SK-N-SH treated with all-trans-retinoic acid at 6 μM for 48 hours (cell line): ENCODE data around the gene ABCC5.

Source experiments
- ATAC-seq: fragments of 200-7000 bp; cut with Tn5 transposase; 3 replicates; pipeline ENCODE4 v1.9.1; 2020; ENCODE audit warnings: mild to moderate bottlenecking, moderate library complexity
- ARNTL ChIP-seq: fragments of 450-650 bp; formaldehyde crosslinking; IDR thresholded peaks from 2 replicates; pipeline ENCODE4 v1.5.0; 2020; ENCODE audit warnings: low read depth, mild to moderate bottlenecking, moderate library complexity, borderline replicate concordance
- CREB5 ChIP-seq: fragments of 250-450 bp; sonication (Bioruptor Pico); IDR thresholded peaks from 2 replicates; pipeline ENCODE4 v1.5.1; 2020; ENCODE audit warnings: low read depth, mild to moderate bottlenecking, moderate library complexity
- CSDC2 ChIP-seq: fragments of 250-450 bp; sonication (Bioruptor Pico); IDR thresholded peaks from 2 replicates; pipeline ENCODE4 v1.5.0; 2020; ENCODE audit warnings: mild to moderate bottlenecking, moderate library complexity
- CSRNP3 ChIP-seq: fragments of 250-450 bp; sonication (Bioruptor Pico); IDR thresholded peaks from 2 replicates; pipeline ENCODE4 v1.5.1; 2021; ENCODE audit warnings: mild to moderate bottlenecking, moderate library complexity
- ESRRG ChIP-seq: fragments of 250-450 bp; sonication (Bioruptor Pico); IDR thresholded peaks from 2 replicates; pipeline ENCODE4 v1.6.1; 2021; ENCODE audit warnings: mild to moderate bottlenecking
- GLIS3 ChIP-seq: fragments of 250-450 bp; sonication (Bioruptor Pico); IDR thresholded peaks from 2 replicates; pipeline ENCODE4 v1.5.0; 2020; ENCODE audit warnings: mild to moderate bottlenecking, moderate library complexity
- ISL1 ChIP-seq: fragments of 250-450 bp; sonication (Bioruptor Pico); IDR thresholded peaks from 2 replicates; pipeline ENCODE4 v2.1.2; 2022; ENCODE audit warnings: mild to moderate bottlenecking, moderate library complexity
- OSR1 ChIP-seq: fragments of 250-450 bp; sonication (Bioruptor Pico); IDR thresholded peaks from 2 replicates; pipeline ENCODE4 v1.8.0; 2022; ENCODE audit warnings: moderate library complexity, mild to moderate bottlenecking, inconsistent platforms
- PATZ1 ChIP-seq: fragments of 250-450 bp; sonication (Bioruptor Pico); IDR thresholded peaks from 2 replicates; pipeline ENCODE4 v1.8.0; 2020; ENCODE audit warnings: mild to moderate bottlenecking, moderate library complexity, borderline replicate concordance
- PPARA ChIP-seq: fragments of 250-450 bp; sonication (Bioruptor Pico); IDR thresholded peaks from 2 replicates; pipeline ENCODE4 v1.5.0; 2020; ENCODE audit warnings: mild to moderate bottlenecking, borderline replicate concordance
- RARB ChIP-seq: fragments of 250-450 bp; sonication (Bioruptor Pico); IDR thresholded peaks from 2 replicates; pipeline ENCODE4 v1.8.0; 2021; ENCODE audit warnings: mild to moderate bottlenecking, moderate library complexity
- SNAI2 ChIP-seq: fragments of 250-450 bp; sonication (Bioruptor Pico); IDR thresholded peaks from 2 replicates; pipeline ENCODE4 v1.5.0; 2020; ENCODE audit warnings: mild to moderate bottlenecking, moderate library complexity
- TCF4 ChIP-seq: fragments of 250-450 bp; sonication (Bioruptor Pico); IDR thresholded peaks from 2 replicates; pipeline ENCODE4 v1.8.0; 2021; ENCODE audit warnings: mild to moderate bottlenecking, moderate library complexity, borderline replicate concordance
- TOX ChIP-seq: fragments of 250-450 bp; sonication (Bioruptor Pico); IDR thresholded peaks from 2 replicates; pipeline ENCODE4 v1.8.0; 2021; ENCODE audit warnings: mild to moderate bottlenecking, moderate library complexity, borderline replicate concordance
- ZC3H10 ChIP-seq: fragments of 250-450 bp; sonication (Bioruptor Pico); IDR thresholded peaks from 2 replicates; pipeline ENCODE4 v1.5.1; 2021; ENCODE audit warnings: mild to moderate bottlenecking, moderate library complexity
- ZFP3 ChIP-seq: fragments of 250-450 bp; sonication (Bioruptor Pico); IDR thresholded peaks from 2 replicates; pipeline ENCODE4 v1.5.0; 2020; ENCODE audit warnings: mild to moderate bottlenecking, moderate library complexity
- ZFP30 ChIP-seq: fragments of 450-650 bp; formaldehyde crosslinking; IDR thresholded peaks from 2 replicates; pipeline ENCODE4 v1.5.0; 2022; ENCODE audit warnings: mild to moderate bottlenecking, moderate library complexity
- ZNF565 ChIP-seq: fragments of 450-650 bp; formaldehyde crosslinking; conservative IDR thresholded peaks from 2 replicates; pipeline ENCODE4 v1.5.0; 2020; ENCODE audit warnings: low read depth, mild to moderate bottlenecking, moderate library complexity
- ZNF70 ChIP-seq: fragments of 450-650 bp; formaldehyde crosslinking; IDR thresholded peaks from 2 replicates; pipeline ENCODE4 v1.5.0; 2020; ENCODE audit warnings: mild to moderate bottlenecking, moderate library complexity
- ZNF8 ChIP-seq: fragments of 450-650 bp; formaldehyde crosslinking; IDR thresholded peaks from 2 replicates; pipeline ENCODE4 v1.5.0; 2020; ENCODE audit warnings: mild to moderate bottlenecking, moderate library complexity
- TF ChIP-seq, protein P1 (sequence below): fragments of 250-450 bp; sonication (Bioruptor Pico); IDR thresholded peaks from 2 replicates; pipeline ENCODE4 v1.5.0; 2020; ENCODE audit warnings: mild to moderate bottlenecking, moderate library complexity

The ABCC5 gene

GRCh38 chr3:183898028-183898431 is 119.7 kb downstream of the ABCC5 start:
- TF ChIP-seq ZC3H10, result no peak
- TF ChIP-seq TOX (CRISPR knock-in tag), result no peak
- TF ChIP-seq ZNF70, result no peak
- TF ChIP-seq PPARA (CRISPR knock-in tag), result no peak
- TF ChIP-seq ZFP3 (CRISPR knock-in tag), result no peak
- TF ChIP-seq ESRRG (CRISPR knock-in tag), result no peak
- TF ChIP-seq, protein P1, sequence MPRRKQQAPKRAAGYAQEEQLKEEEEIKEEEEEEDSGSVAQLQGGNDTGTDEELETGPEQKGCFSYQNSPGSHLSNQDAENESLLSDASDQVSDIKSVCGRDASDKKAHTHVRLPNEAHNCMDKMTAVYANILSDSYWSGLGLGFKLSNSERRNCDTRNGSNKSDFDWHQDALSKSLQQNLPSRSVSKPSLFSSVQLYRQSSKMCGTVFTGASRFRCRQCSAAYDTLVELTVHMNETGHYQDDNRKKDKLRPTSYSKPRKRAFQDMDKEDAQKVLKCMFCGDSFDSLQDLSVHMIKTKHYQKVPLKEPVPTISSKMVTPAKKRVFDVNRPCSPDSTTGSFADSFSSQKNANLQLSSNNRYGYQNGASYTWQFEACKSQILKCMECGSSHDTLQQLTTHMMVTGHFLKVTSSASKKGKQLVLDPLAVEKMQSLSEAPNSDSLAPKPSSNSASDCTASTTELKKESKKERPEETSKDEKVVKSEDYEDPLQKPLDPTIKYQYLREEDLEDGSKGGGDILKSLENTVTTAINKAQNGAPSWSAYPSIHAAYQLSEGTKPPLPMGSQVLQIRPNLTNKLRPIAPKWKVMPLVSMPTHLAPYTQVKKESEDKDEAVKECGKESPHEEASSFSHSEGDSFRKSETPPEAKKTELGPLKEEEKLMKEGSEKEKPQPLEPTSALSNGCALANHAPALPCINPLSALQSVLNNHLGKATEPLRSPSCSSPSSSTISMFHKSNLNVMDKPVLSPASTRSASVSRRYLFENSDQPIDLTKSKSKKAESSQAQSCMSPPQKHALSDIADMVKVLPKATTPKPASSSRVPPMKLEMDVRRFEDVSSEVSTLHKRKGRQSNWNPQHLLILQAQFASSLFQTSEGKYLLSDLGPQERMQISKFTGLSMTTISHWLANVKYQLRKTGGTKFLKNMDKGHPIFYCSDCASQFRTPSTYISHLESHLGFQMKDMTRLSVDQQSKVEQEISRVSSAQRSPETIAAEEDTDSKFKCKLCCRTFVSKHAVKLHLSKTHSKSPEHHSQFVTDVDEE (CRISPR knock-in tag), result no peak
- no peak for ATAC-seq

DNA sequence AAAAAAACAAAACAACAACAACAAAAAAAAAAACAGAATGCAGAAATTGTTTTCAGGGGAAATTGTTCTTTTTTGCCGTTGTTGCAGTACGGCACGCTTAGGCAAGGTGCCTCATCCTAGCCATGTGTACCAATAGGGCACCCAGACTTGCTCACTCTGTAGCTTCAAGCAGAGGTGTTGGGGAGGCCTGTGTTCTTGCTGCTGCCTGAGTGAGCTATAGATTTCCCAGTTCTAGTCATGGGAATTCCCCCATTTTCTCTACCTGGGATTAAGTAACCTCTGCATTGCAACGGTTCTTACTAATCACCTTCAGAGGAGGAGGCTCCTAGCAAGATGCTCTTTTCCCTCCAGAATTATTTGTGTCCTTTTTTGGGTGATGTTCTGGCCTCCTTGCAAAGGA is 120.1 kb downstream of the ABCC5 start:
- no peak for ATAC-seq

DNA sequence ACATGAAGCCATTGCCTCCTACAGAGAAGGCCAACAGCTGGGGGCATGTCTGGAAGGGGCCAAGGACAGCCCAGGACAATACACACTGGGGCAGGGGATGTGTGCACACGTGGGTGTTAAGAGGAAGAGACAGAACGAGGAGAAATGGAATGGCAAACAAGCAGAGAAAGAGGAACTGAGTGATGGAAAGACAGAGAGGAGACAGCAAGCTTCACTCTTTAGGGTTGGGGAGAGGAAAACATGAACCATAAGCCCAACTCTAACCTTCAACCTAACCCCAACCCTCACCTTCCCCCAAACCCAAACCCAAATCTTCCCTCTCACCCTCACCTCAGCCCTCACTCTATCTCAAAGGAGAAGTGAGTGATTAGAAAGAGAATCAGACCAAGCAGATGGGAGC is 121.1 kb downstream of the ABCC5 start:
- no peak for ATAC-seq
- TF ChIP-seq PATZ1 (CRISPR knock-in tag), result no peak
- TF ChIP-seq ZNF8 (CRISPR knock-in tag), result no peak
- no peak for TF ChIP-seq ZNF565
- no peak for TF ChIP-seq OSR1 (CRISPR knock-in tag)
- no peak for TF ChIP-seq ZC3H10
- no peak for TF ChIP-seq ZNF70
- no peak for TF ChIP-seq ARNTL
- no peak for TF ChIP-seq ZFP30 (CRISPR knock-in tag)
- no peak for TF ChIP-seq PPARA (CRISPR knock-in tag)
- no peak for TF ChIP-seq GLIS3
- TF ChIP-seq, protein P1 (CRISPR knock-in tag), result no peak
- TF ChIP-seq CSRNP3 (CRISPR knock-in tag), result no peak
- no peak for TF ChIP-seq TOX (CRISPR knock-in tag)
- no peak for TF ChIP-seq SNAI2 (CRISPR knock-in tag)
- no peak for TF ChIP-seq ISL1 (CRISPR knock-in tag)
- TF ChIP-seq TCF4, result no peak
- no peak for TF ChIP-seq CREB5 (CRISPR knock-in tag)
- no peak for TF ChIP-seq CSDC2 (CRISPR knock-in tag)

More for the DNA sequence above, 120.1 kb downstream of the ABCC5 start:
- TF ChIP-seq ZFP3 (CRISPR knock-in tag) (no peak), RARB (CRISPR knock-in tag) (no peak), ZC3H10 (no peak)
